PC-3 (cell line): ENCODE data around the gene ARMC8.

Experiments used
- CTCF ChIP-seq: fragments of 300-600 bp; sonication (generic); conservative IDR thresholded peaks from 2 replicates; pipeline ENCODE4 v1.5.1; 2017; ENCODE audit warnings: antibody characterized with exemption, low read depth, mild to moderate bottlenecking, low read length
- EZH2 ChIP-seq: fragments of 300-600 bp; sonication (generic); IDR thresholded peaks from one replicate; pipeline ENCODE4 v1.6.1; 2017; ENCODE audit warnings: antibody characterized with exemption, mild to moderate bottlenecking, low read length; ENCODE audit not compliant: unreplicated experiment
- EZH2phosphoT487 ChIP-seq: fragments of 300-600 bp; sonication (generic); IDR thresholded peaks from 2 replicates; pipeline ENCODE4 v1.6.1; 2018; ENCODE audit warnings: mild to moderate bottlenecking, antibody characterized with exemption, low read length, borderline replicate concordance

GRCh38 chr3:138227650-138228049 is 40.5 kb downstream of the ARMC8 start:
- TF ChIP-seq CTCF (no peak), EZH2 (no peak), EZH2phosphoT487 (no peak)
